8988T (cell line): ENCODE measurements around the gene RIMBP2.

ENCODE experiments used
- DNase-seq: peaks from one replicate; pipeline ENCODE4 v3.0.0; 2011

The RIMBP2 gene

DNA sequence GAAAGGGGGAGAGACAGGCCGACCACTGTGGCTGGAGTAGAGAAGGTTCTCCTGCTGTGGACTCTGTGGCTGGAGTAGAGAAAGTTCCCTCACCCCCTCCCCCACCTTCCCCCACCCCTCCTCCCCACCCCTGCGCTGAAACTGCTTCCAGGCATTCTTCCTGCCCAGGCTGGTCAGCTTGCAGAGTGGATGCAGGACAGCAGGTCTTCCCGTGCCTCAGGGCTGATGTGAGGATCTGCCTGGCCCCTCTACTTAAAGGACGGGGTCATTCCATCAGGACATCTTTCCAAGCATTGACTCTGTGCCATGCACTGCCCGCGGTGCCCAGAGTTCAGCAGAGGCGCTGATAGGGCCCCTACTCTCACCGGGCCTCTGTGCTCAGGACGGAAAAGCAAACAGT is 13.2 kb upstream of the RIMBP2 start:
- DNase-seq = no peak

DNA sequence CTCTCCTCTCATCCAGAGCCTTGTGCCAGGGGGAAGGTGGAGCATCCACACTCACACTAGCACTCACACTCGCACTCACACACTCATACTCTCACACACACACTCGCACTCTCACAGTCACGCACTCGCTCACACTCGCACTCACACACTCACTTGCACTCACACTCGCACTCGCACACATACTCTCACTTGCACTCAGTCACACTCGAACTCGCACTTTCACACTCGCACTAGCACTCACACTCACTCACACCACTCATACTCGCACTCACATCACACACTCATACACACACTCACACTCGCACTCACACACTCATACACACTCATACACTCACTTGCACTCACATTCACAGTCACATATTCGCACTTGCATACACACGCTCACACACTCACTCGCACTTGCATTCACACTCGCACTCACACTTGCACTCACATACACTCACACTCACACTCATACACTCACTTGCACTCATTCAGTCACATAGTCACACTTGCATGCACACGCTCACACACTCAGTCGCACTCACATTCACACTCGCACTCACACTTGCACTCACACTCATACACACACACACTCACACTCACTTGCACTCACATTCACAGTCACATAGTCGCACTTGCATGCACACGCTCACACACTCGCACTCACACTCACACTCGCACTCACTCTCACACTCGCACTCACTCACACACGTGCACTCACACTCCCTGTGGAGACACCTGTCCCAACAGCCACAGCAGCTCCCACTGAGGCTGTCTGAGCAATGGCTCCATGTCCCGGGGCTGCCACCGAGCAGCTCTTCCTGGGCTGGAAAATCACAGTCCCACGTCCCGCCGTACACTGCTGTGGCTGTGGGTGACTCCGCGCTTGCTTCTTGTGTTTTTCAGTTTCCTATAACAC is 12.3 kb upstream of the RIMBP2 start:
- DNase-seq = no peak

DNA sequence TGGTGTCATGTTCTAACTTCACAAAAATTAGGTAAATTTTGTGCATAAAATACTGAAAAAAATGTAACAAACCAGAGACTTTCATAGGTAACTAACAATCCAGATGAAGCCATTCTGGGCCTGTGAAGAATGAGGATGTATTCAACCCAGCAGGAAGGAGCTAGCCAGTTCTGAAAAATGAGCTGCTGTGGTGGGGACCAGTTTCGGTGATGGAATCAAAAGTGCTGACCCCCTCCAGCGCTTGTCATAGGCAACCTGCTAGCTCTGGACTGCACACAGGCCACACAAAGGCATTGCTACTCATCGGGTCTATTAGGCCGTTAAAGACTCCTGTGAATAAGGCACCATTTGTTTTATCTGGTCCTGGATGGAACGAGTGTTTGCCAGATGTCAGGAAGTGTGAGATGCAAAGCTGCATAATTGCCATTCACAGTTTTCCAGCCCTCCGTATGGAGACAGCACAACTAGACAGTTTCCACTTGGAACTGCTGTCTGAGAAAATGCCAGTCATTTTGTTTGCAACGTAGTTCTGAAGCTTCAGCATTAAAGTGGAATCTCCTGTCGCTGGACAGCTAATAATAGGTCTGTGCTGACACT is 3.3 kb upstream of the RIMBP2 start:
- no peak for DNase-seq

DNA sequence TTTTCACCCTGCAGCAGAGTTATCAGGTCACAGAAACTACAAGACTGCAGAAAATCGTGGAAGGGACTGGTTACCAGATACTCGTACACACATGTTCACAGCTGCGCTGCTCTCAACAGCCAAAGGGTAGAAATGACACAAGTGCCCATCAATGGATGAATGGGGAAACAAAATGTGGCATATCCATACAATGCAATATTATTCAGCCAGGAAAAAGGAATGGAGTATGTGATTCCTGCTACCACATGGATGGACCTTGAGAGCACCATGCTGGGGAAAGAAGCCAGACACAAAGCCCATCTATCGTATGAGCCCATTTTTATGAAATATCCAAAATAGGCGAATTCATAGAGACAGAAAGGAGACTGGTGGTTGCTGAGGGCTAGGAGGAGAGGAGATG is 1.7 kb upstream of the RIMBP2 start:
- no peak for DNase-seq

DNA sequence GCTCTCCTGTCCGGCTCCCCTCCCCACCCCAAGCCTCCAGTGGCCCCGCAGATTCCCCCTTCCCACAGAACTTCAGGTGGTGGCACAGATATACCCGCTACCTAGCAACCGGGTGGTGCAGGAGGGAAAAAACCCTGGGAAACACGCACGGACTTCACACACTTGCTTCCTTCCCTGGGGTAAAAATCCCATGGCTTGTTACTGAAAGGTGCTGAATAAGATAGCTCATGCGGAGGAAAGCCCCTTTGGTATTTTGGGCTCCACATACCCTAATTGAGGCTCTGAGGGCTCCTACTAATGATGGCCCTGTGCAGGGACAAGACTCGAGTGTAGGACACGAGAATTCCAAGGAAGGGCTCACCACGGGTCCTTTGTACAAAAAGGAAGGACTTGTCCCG is 869 bp upstream of the RIMBP2 start:
- no peak for DNase-seq

DNA sequence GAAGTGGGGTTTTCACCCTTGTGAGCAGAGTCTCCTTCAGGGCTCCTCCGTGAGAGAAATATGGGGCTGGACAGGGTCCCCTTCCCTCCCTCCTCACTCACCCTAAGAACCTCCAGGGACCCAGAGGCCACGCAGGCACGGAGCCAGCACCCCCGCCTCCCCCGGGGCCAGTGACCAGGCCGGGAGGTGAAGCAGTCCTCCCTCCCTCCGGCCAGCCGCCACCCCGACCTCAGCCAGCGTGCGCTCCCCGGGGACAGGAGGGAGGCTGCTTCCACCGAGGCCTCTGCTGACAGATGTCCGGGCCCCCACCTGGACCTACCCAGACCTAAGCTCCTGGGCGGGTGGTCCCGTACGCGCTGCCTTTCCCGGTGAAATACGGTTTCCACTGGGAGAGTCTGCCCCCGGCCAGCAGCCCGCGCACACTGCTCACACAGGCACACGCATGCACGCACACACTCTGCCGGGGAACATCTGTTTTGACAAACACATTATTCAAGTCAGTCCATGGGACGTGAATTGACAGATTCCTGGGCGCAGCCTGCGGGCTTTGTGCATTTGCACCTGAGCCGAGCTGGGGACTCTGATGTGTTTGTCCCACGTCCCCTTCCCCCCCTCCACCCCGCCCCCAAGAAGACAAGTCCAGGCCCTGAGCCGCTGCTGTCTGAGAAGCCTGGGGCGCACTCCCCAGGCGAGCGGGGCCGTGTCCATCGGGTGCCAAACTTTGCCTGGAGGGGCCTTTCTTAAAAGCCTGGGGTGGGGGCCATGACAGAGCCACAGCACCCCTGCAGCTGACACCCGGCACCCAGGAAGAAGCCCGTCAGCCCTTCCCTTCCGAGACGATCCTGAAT is 725 bp downstream of the RIMBP2 start:
- no peak for DNase-seq

DNA sequence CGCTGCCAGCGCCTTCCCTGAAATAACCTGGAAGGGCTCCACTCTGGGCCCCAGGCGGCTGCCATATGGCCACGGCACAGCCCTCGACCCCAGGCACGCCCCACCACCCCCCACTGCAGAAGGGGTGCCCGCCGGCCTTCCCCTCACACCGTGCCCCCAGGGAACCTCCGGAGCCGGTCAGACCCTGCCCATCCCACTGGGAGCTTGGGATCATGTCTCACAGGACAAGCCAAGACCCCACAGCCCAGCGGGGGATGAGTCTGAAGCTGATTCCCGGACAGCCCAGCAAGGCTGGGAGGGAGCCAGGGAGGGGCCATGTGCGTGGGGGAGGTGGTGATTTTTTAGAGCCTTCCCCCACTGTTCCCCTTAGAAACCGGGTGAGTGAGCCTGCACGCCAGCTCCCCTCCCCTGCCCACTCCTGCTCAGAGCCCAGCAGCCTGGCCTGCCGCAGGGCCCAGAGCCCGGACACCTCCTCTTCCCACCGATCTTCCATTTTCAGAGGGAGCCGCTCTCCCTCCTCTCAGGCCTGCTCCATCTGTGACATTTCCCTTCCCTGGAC is 1.4 kb downstream of the RIMBP2 start:
- no peak for DNase-seq

DNA sequence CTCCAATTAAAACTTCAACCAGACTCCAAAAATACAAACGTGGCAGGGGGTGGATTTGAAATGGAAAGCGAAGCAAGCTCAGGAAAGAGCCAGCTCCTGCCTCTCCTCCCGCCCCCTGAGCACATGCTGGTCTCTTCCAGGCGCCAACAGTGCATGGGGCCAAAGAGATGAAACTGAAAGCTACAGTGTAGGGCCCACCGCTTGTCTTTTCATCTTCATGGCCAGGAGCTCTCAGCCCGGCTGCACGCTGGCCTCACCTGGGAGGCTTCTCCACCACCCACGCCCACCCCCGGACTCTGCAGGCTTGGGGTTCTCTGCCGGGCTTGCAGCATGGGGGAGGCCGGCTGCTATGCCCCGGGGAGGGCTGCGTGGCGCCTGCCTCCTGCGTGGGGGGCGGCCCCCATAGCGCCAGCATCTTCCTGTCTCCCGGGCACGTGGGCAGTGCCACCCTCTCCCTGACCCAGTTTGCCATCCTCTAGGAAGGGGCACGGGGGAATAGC is 2.0 kb downstream of the RIMBP2 start:
- DNase-seq = no peak

DNA sequence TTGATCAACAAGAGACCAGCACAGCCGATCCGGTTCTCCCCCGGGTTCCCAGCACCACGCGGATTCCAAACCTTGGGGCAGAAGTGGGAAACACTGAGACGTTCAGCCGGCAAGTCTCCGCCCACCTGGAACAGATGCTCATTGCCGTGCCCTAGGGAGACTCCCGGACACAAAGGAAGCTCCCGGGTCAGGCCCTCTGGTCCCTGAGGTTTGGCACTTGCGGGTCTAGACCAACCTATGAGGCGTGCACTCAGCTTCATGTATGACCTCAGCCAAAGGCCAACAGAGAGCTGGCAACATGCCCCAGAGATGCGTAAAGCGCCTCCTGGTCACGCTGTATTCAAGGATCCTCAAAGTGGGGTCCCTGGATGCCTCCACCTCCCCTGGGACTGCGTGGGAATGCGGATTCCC is 2.5 kb downstream of the RIMBP2 start:
- no peak for DNase-seq

DNA sequence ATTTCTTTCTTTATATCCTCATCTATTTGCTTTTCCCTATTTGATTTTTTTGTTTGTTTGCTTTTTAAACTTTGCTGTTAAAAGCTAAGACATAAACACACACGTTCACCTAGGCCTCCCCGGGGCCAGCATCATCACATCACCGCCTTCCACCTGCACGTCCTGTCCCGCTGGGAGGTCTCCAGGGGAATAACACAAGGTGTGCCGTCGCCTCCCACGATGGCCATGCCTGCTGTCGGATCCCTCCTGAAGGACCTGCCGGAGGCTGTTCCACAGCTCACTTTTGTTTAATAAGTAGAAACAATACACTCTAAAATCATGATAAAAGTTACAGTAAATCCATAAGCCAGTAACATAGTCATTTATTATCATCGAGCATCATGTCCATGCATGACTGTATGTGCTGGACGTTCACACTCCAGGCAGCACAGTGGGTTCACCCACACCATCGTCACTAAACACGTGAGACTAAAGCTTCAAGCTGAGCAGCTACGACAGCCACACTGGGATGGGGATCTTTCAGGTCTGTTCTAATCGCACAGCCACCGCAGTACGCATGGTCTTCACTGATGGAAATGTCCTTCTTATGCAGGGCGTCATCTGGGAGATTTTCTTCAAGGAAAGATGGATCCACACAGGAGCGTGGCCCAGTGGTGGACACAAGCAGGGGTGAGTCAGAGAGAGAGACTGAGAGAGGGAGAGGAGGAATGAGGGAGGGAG is 3.6 kb downstream of the RIMBP2 start:
- DNase-seq = no peak

DNA sequence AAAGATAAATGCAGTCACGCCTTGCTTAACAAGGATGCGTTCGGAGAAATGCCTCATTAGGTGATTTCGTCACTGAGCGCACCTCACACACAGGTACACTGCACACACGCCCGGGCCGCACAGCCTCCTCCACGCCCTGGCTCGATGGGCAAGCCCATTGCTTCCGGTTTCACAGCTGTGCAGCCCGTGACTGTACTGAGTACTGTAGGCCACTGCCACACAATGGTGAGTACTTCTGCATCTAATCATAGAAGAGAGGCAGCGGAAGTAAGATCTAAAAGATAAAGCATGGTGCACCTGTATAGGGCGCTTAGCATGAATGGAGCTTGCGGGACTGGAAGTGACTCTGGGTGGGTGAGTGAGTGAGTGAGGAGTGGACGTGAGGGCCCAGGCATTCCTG is 4.3 kb downstream of the RIMBP2 start:
- DNase-seq = no peak

DNA sequence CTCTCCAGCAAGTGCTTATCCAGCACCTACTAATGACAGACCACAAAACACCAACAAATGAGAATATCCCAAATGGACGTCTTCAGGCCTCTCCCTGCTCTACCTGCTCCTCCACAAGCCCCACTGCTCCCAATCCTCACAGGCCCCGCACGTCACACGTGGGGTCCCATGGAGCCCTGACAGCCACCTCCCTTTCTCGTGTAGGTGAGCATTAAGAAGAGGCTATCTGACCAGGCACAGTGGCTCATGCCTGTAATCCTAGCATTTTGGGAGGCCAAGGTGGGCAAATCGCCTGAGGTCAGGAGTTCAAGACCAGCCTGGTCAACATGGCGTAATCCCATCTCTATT is 5.4 kb downstream of the RIMBP2 start:
- DNase-seq = no peak

DNA sequence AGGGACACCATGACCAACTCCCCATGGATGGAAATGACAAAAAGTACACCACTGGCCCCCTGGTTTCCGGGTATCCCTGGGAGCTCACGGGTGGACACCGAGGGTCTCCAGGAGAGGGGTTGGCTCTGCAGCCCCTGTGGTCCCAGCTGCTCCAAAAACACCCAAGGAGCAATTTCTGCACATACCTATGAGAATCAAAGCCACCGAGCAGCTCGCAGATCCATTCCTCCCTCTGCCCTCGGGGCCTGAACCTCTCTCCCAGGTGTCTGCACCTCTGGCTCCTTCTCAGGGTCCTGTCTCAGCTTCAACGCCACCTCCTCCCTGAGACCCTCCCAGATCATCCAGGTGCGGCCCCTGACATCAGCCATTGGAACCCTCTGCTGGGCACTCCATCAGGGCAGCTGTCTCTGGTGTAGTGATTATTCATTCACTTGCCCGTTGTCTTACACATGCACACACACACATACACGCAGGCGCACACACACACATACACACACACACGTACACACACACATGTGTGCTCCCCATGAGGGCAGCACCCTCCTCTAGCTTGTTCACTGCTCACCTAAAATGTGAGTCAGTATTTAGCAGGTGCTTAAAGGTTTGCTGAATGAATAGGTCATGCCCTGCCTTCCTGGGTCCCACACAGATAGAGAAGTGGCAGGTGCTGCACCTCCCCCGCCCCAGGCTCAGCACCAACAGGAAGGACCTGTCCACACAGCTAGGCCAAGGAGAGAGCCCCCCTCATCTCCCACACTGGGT is 5.9 kb downstream of the RIMBP2 start:
- no peak for DNase-seq

DNA sequence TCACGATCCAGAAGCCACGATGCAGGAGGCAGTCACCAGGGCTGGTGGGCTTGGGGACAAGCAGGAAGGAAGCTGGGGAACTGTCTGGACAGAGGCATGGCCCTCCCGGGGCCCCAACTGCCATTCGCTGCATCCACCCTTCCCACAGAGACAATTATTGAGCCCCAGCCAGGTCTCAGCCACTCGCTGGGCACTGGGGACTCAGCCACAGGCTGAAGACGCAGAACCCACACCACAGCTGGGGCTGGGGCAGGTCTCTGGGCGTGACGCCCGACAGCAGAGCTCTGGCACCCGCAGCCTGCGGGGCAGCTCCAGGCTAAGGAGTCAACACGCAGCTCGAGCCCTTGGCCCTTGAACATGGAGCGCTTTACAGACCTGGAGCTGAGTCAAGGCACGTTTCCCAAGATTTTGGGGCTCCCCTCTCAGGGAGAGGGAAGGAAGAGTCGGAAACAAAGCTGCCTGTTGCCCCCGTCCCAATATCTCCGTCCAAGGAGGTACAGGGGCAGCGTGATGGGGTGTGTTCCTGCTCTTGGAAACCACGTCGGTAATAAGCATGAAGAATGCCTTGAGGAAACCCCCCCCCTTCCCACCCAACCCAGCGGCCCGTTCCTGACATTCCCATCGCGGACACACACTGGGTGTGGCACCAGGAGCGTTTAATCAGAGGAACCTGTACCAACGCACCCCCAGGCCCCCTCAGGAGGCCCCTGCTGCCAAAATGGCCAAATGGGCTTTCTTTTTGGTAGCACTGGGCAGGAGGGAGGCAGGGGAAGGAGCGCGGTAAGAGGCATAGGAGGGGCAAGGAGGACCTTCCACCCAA is 6.7 kb downstream of the RIMBP2 start:
- DNase-seq = no peak

DNA sequence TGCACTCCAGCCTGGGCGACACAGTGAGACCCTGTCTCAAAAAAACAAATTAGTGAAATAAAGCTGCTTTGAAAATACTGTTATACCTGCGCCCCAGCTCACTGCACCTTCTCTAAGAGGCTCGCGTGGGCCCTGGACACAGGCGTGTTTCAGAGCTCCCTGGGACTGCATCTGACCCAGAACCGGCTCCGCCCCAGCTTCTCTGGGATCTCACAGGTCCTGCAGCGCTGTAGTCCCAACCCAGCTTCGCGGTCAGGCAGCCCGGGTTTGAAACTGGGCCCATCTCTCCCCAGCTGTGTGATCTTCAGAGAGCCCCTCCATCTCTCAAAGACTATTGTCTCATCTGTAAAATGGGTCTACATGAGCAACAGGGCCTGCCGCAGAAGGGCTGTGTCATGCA is 7.5 kb downstream of the RIMBP2 start:
- DNase-seq = no peak

DNA sequence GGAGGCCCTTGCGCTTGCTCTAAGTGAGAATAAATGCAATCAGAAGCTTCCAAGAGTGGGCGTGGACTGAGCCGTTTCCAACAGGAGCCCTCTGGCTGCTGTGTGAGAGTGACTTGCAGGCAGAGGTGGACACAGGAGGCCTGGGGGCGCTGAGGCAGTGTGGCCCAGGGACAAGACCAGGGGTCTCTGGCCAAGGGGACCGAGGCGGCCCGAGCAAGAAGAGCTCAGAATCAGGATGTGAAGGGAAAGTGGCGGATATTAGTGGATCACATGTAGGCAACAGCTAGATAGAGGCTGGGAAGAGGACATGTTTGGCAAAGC is 8.6 kb downstream of the RIMBP2 start:
- no peak for DNase-seq

DNA sequence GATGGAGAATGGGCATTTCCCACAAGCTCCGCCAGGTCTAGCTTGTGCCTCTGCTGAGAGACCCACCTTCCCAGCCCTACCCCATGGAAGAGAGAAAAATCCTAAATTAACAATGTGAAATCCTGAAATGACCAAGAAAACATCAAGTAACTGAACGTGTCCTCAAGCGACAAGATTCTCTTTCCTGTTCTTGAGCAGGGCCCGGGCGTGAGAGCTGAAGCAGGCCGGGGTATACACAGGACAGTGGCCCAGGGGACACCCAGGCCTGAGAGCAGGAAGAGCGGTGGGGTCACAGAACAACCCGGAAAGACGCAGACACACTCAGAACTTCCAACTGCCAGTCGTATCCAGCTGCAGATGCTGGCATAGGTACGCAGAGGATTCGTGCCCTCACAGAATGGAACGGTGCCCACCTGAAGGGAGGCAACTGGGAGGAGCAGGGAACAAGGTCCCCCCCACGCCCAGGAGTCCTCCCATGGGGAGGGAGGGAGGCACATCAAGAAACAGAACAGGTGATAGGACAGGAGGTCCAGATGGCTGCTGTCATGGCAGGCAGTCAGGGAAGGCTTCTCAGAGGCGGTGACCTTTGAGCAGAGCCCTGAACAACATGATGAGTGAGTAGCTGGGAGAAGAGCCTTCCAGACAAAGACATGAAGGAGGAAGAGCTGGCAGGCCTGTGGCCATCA is 9.1 kb downstream of the RIMBP2 start:
- DNase-seq = no peak

DNA sequence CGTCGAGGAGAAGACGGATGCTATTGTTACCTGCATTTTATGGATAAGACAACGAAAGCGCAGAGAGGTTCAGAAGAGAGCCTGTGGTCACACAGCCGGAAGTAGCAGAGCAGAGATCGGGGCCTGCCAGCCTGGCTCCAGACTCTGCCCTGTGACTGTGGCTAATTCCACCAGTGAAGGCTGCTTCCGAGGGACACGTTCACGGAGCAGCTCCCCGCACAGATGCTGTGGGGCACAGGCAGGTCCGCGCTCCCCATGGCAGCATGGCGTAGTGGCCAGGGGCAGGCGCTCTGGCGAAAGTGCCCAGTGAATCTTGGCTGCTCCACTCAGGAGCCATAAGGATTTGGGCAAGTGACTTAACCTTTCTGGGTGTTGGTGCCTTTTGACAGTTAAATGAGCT is 9.8 kb downstream of the RIMBP2 start:
- DNase-seq = no peak

DNA sequence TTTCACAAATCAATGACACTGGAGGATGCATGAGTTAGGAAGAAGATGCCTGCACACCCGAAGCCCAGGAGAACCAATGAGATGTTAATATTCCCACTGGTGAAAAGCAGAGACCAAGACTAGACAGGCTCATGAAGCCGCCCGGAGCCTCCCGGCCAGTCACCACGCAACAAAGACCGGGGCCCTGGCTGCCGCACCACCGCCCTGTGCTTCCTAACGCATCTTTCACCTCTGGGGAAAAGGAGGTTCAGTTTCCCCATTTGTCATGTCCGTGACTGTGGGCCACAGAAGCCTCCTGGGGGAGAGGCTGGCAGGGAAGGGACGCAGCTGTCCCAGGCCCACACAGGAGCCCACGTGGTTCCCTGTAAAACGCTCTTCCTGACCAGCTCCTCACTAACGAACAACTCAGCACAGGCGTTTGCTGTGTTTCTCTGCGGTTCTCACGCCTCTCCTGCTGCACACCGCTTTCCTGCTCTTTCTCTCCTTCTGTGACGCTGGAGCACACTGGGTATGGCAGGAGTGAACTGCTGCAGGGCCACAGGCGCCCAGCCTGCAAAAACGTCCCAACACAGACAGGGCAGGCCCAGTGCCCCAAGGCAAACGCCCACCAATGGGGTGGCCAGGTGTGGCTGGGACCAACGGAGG is 10.8 kb downstream of the RIMBP2 start:
- DNase-seq = no peak

DNA sequence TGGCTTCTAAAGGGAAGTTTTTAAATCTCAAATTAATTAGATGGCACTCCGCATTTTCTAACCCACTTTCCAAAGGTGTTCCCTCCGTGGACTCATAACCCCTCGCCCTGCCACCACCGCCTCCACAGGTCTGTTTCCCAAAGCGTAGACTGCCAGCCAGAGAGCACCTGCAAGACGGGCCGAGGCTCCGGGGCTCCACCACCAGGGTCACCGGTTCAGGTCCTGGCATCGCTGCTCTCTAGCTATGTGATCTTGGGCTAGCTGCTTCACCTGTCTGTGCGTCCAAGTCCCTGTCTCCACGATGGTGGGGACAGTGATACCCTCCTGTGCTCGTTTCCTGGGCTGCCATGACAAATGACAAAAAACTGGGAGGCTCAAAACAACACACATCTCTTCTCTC is 11.5 kb downstream of the RIMBP2 start:
- DNase-seq = peak; percentile 1
